A549 (cell line): ENCODE data around the gene TMEM158. TPM values are rescaled to one million over a fixed set of nuclear protein-coding genes. Genes with fewer than 3 reads are reported as not detected.

Source experiments
- ATAC-seq, 2 experiments: fragments of 200-7000 bp in 1 of 2; fragments of >200 bp in 1 of 2; cut with Nextera tagmentation in 1 of 2; cut with Tn5 transposase in 1 of 2; 3 replicates each; pipeline versions ENCODE4 v1.8.0 to v1.9.1; 2018 to 2020; ENCODE audit warnings: mild to moderate bottlenecking in 1 of 2, moderate library complexity in 1 of 2
- CTCF ChIA-PET: fragments of 300-600 bp; sonication (Branson Sonifier 250); formaldehyde crosslinking; extraction: SDS; loops from one replicate; lab custom pipeline; 2021; ENCODE audit warnings: antibody characterized with exemption, inconsistent platforms; lab: Yijun Ruan, JAX
- POLR2A ChIA-PET: fragments of 350-600 bp; formaldehyde crosslinking; extraction: SDS; loops from one replicate; lab custom pipeline; 2021; ENCODE audit warnings: antibody characterized with exemption, inconsistent platforms; lab: Yijun Ruan, JAX
- DNase-seq, 2 experiments: peaks; one replicate each; pipeline versions ENCODE4 v3.0.0 to v3.0.0-alpha.2; 2011 to 2016; ENCODE audit warnings: low read depth in 1 of 2, low spot score in 1 of 2
- FAIRE-seq: peaks from 2 replicates; lab custom pipeline; 2011; peaks lifted over from hg19 to GRCh38; lab: Jason Lieb, UNC
- H3K27ac ChIP-seq, 2 experiments: fragments of >200 bp; sonication (Bioruptor Twin); formaldehyde crosslinking; 3 replicates each; pipeline ENCODE4 v1.5.1; 2016 to 2017
- H3K4me1 ChIP-seq: fragments of >200 bp; sonication (Bioruptor Twin); formaldehyde crosslinking; 3 replicates; pipeline ENCODE4 v1.6.1; 2016
- H3K4me2 ChIP-seq: fragments of >200 bp; sonication (Bioruptor Twin); formaldehyde crosslinking; 3 replicates; pipeline ENCODE4 v1.6.1; 2016
- H3K4me3 ChIP-seq: fragments of >200 bp; sonication (Bioruptor Twin); formaldehyde crosslinking; 3 replicates; pipeline ENCODE4 v1.5.1; 2016
- H3K9me3 ChIP-seq: fragments of >200 bp; sonication (Bioruptor Twin); formaldehyde crosslinking; 3 replicates; pipeline ENCODE4 v1.6.1; 2016
- CBX2 ChIP-seq: fragments of 200-600 bp; sonication (generic); IDR thresholded peaks from 2 replicates; pipeline ENCODE4 v1.6.1; 2016; ENCODE audit warnings: low read depth, mild to moderate bottlenecking, borderline replicate concordance
- CTCF ChIP-seq: fragments of >200 bp; sonication (Bioruptor Twin); formaldehyde crosslinking; IDR thresholded peaks from 3 replicates; pipeline ENCODE4 v1.5.1; 2016
- E2F6 ChIP-seq: IDR thresholded peaks from 2 replicates; pipeline ENCODE4 v1.6.1; 2012; ENCODE audit warnings: low read depth, borderline replicate concordance
- EHMT2 ChIP-seq: fragments of 200-600 bp; sonication (generic); IDR thresholded peaks from 2 replicates; pipeline ENCODE4 v1.6.1; 2016; ENCODE audit warnings: antibody characterized with exemption, low read depth, mild to moderate bottlenecking, moderate library complexity
- FOSB ChIP-seq: fragments of 250-450 bp; sonication (Bioruptor Pico); IDR thresholded peaks from 2 replicates; pipeline ENCODE4 v1.5.0; 2020; ENCODE audit warnings: mild to moderate bottlenecking, moderate library complexity
- HES2 ChIP-seq: fragments of >200 bp; sonication (Bioruptor Twin); formaldehyde crosslinking; IDR thresholded peaks from 2 replicates; pipeline ENCODE4 v1.6.1; 2016
- HOXA7 ChIP-seq: fragments of 250-450 bp; sonication (Bioruptor Pico); IDR thresholded peaks from 2 replicates; pipeline ENCODE4 v1.5.0; 2020; ENCODE audit warnings: mild to moderate bottlenecking, moderate library complexity
- HOXB5 ChIP-seq: fragments of 250-450 bp; sonication (Bioruptor Pico); IDR thresholded peaks from 2 replicates; pipeline ENCODE4 v1.5.0; 2020; ENCODE audit warnings: mild to moderate bottlenecking, moderate library complexity
- JUN ChIP-seq, 2 experiments: fragments of >200 bp; sonication (Bioruptor Twin); formaldehyde crosslinking; IDR thresholded peaks; 2 replicates in 1 of 2; 3 replicates in 1 of 2; pipeline ENCODE4 v1.6.1; 2016 to 2017
- JUNB ChIP-seq: fragments of >200 bp; sonication (Bioruptor Twin); formaldehyde crosslinking; IDR thresholded peaks from 2 replicates; pipeline ENCODE4 v1.6.1; 2016
- KDM1A ChIP-seq: fragments of 200-600 bp; sonication (generic); IDR thresholded peaks from 2 replicates; pipeline ENCODE4 v1.6.1; 2016; ENCODE audit warnings: low read depth, mild to moderate bottlenecking
- MAFK ChIP-seq: fragments of 450-650 bp; IDR thresholded peaks from 2 replicates; pipeline ENCODE4 v1.6.1; 2014; ENCODE audit not compliant: partially characterized antibody
- NFE2L2 ChIP-seq: fragments of 150-350 bp; conservative IDR thresholded peaks from 2 replicates; pipeline ENCODE4 v1.6.1; 2014; ENCODE audit warnings: low read length
- NR3C1 ChIP-seq: fragments of >200 bp; sonication (Bioruptor Twin); formaldehyde crosslinking; IDR thresholded peaks from 3 replicates; pipeline ENCODE4 v1.6.1; 2017
- PHF8 ChIP-seq: fragments of 200-600 bp; sonication (generic); IDR thresholded peaks from 2 replicates; pipeline ENCODE4 v1.6.1; 2016; ENCODE audit warnings: low read depth, mild to moderate bottlenecking, antibody characterized with exemption, moderate library complexity, borderline replicate concordance
- POLR2AphosphoS2 ChIP-seq: conservative IDR thresholded peaks from 2 replicates; pipeline ENCODE4 v1.6.1; 2012; ENCODE audit warnings: low read length, improper control_type of control experiment, inconsistent platforms
- RAD21 ChIP-seq, 2 experiments: fragments of >200 bp in 1 of 2; sonication (Bioruptor Twin) in 1 of 2; formaldehyde crosslinking in 1 of 2; IDR thresholded peaks in 1 of 2; conservative IDR thresholded peaks in 1 of 2; 2 replicates in 1 of 2; 3 replicates in 1 of 2; pipeline ENCODE4 v1.6.1; 2012 to 2018; ENCODE audit warnings: inconsistent platforms in 1 of 2
- RFX5 ChIP-seq: fragments of 450-650 bp; IDR thresholded peaks from 2 replicates; pipeline ENCODE4 v1.7.1; 2014; ENCODE audit warnings: antibody characterized with exemption, mild to moderate bottlenecking, moderate library complexity
- RNF2 ChIP-seq: fragments of 200-600 bp; sonication (generic); IDR thresholded peaks from 2 replicates; pipeline ENCODE4 v1.6.1; 2016; ENCODE audit warnings: low read depth, mild to moderate bottlenecking, antibody characterized with exemption, moderate library complexity, borderline replicate concordance
- SMC3 ChIP-seq: fragments of >200 bp; sonication (Bioruptor Twin); formaldehyde crosslinking; IDR thresholded peaks from 3 replicates; pipeline ENCODE4 v1.6.1; 2018; ENCODE audit warnings: inconsistent platforms
- SREBF2 ChIP-seq: fragments of 450-650 bp; IDR thresholded peaks from 2 replicates; pipeline ENCODE4 v1.6.1; 2014; ENCODE audit warnings: mild to moderate bottlenecking, moderate library complexity
- ZNF302 ChIP-seq: fragments of 250-450 bp; sonication (Bioruptor Pico); IDR thresholded peaks from 2 replicates; pipeline ENCODE4 v1.9.0; 2021; ENCODE audit warnings: inconsistent platforms, mild to moderate bottlenecking, moderate library complexity
- ZSCAN20 ChIP-seq: fragments of 250-450 bp; sonication (Bioruptor Pico); IDR thresholded peaks from 2 replicates; pipeline ENCODE4 v1.8.0; 2022; ENCODE audit warnings: mild to moderate bottlenecking, moderate library complexity
- WGBS: methylation state at CpG from one replicate; pipeline ENCODE4 v1.1.6; 2017; ENCODE audit errors: missing lambda C conversion rate; 5-methylcytosine and 5-hydroxymethylcytosine counted together
- polyA plus RNA-seq, 4 experiments: library from polyadenylated mRNA; depleted of rRNA in 3 of 4; stranded (reverse); fragments of >200 nt; fragmentation: RNase III in 1 of 4; extraction: RNeasy Plus Mini Kit Qiagen cat#74134 plus additional on column Dnase treatment in 1 of 4; gene quantifications; 2 replicates in 3 of 4; 3 replicates in 1 of 4; pipeline ENCODE4 v1.2.3, GENCODE V29; 2011 to 2017
- TF ChIP-seq, protein P1 (sequence below): IDR thresholded peaks from 2 replicates; pipeline ENCODE4 v1.6.1; 2012
- TF ChIP-seq, protein P2 (sequence below): fragments of 450-650 bp; IDR thresholded peaks from 2 replicates; pipeline ENCODE4 v1.6.1; 2014; ENCODE audit warnings: antibody characterized with exemption
- TF ChIP-seq, protein P3 (sequence below): fragments of 150-350 bp; IDR thresholded peaks from 2 replicates; pipeline ENCODE4 v1.6.1; 2014; ENCODE audit warnings: low read depth, mild to moderate bottlenecking, low read length

TMEM158 gene
- polyA plus RNA-seq, 2 of the 4 experiments (the other 2 are of a cell fraction), result 1.8 to 3.4 TPM

GRCh38 chr3:45239254-45239653, 13.2 kb upstream of the TMEM158 start:
- FAIRE-seq (no peak), DNase-seq (no peak), ATAC-seq (no peak)
- ChIA-PET CTCF (no interaction called here), POLR2A (no interaction called here)
- no peak overlapping the region for H3K27ac ChIP-seq
- no peak overlapping the region for H3K4me2 ChIP-seq
- H3K9me3 ChIP-seq, result no peaks in the 10 kb centered on the region
- H3K4me1 ChIP-seq, result no peaks in the 10 kb centered on the region
- WGBS, result 37% methylated on average over 3 of the region's 4 CpGs
- TF ChIP-seq, protein P1, sequence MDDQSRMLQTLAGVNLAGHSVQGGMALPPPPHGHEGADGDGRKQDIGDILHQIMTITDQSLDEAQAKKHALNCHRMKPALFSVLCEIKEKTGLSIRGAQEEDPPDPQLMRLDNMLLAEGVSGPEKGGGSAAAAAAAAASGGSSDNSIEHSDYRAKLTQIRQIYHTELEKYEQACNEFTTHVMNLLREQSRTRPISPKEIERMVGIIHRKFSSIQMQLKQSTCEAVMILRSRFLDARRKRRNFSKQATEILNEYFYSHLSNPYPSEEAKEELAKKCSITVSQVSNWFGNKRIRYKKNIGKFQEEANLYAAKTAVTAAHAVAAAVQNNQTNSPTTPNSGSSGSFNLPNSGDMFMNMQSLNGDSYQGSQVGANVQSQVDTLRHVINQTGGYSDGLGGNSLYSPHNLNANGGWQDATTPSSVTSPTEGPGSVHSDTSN, result no peak
- TF ChIP-seq CTCF, result no peak
- TF ChIP-seq HOXB5 (CRISPR knock-in tag), result no peak
- no peak for TF ChIP-seq NFE2L2
- TF ChIP-seq HOXA7 (CRISPR knock-in tag), result no peak
- no peak for TF ChIP-seq JUNB
- no peak for TF ChIP-seq RAD21 (conservative IDR thresholded peaks at IDR 0.05 in 1 of 2, IDR thresholded peaks at IDR 0.05 in 1 of 2)
- no peak for TF ChIP-seq SREBF2
- H3K4me3 ChIP-seq, result no peak overlapping the region

- 47% methylated on average over 2 of the region's 2 CpGs for WGBS
- H3K4me1 ChIP-seq, result no peaks in the 10 kb centered on the region
- CTCF ChIA-PET, result no interaction called here
- ATAC-seq (no peak), DNase-seq (peak in 1 of 2 experiments; percentile 24)
- TF ChIP-seq PHF8, result no peak
- TF ChIP-seq, protein P2, sequence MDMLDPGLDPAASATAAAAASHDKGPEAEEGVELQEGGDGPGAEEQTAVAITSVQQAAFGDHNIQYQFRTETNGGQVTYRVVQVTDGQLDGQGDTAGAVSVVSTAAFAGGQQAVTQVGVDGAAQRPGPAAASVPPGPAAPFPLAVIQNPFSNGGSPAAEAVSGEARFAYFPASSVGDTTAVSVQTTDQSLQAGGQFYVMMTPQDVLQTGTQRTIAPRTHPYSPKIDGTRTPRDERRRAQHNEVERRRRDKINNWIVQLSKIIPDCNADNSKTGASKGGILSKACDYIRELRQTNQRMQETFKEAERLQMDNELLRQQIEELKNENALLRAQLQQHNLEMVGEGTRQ, result peak; percentile 72
- TF ChIP-seq, all 56 proteins: peak for 1
- Histone ChIP-seq H3K4me2 (no peak overlapping the region), H3K9me3 (no peaks in the 10 kb centered on the region), H3K4me3 (no peak overlapping the region), H3K27ac (no peak overlapping the region)
- POLR2A ChIA-PET, result no interaction called here
- no peak for FAIRE-seq
Measured at GRCh38 chr3:45236964-45237363, 10.9 kb upstream of the TMEM158 start.

DNA sequence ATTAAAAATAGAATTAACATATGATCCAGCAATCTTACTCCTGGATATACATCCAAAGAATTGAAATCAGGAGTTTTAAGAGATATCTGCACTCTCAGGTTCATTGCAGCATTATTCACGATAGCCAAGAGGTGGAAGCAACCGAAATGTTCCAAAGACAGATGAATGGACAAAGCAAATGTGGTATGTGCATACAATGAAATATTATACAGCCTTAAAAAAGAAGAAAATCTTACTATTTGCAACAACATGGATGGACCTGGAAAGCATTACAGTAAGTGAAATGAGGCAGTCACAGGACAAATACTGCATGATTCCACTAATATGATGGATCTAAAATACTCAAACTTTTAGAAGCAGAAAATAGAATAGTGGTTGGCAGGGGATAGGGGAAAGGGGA, 9.3 kb upstream of the TMEM158 start:
- FAIRE-seq (no peak), DNase-seq (no peak), ATAC-seq (no peak)
- Histone ChIP-seq H3K4me2 (no peak overlapping the region), H3K9me3 (no peaks in the 10 kb centered on the region), H3K4me3 (no peak overlapping the region)
- ChIA-PET POLR2A (no interaction called here), CTCF (interaction anchor here (1.6 to 2.6 kb wide), 2 partner anchors 10 to 25 kb away, joined by 6 to 9 read pairs; no protein-coding TSS in a partner anchor)
- 12% methylated on average over 2 of the region's 2 CpGs for WGBS
- TF ChIP-seq NR3C1, result no peak
- no peak for TF ChIP-seq RNF2
- no peak for TF ChIP-seq CBX2
- TF ChIP-seq EHMT2, result no peak
- no peak for TF ChIP-seq MAFK
- TF ChIP-seq SMC3, result no peak
- TF ChIP-seq ZSCAN20, result no peak
- no peak for TF ChIP-seq HOXA7 (CRISPR knock-in tag)
- no peak for TF ChIP-seq ZNF302 (CRISPR knock-in tag)
- no peak for TF ChIP-seq JUN (IDR thresholded peaks at IDR 0.05)
- TF ChIP-seq, protein P3, sequence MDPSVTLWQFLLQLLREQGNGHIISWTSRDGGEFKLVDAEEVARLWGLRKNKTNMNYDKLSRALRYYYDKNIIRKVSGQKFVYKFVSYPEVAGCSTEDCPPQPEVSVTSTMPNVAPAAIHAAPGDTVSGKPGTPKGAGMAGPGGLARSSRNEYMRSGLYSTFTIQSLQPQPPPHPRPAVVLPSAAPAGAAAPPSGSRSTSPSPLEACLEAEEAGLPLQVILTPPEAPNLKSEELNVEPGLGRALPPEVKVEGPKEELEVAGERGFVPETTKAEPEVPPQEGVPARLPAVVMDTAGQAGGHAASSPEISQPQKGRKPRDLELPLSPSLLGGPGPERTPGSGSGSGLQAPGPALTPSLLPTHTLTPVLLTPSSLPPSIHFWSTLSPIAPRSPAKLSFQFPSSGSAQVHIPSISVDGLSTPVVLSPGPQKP, result no peak
- TF ChIP-seq FOSB (CRISPR knock-in tag), result no peak
- no peak for TF ChIP-seq POLR2AphosphoS2
- TF ChIP-seq E2F6, result no peak
- no peak for TF ChIP-seq KDM1A
- TF ChIP-seq RFX5, result no peak
- no peak for TF ChIP-seq RAD21 (conservative IDR thresholded peaks at IDR 0.05 in 1 of 2, IDR thresholded peaks at IDR 0.05 in 1 of 2)
- no peak for TF ChIP-seq HES2
- TF ChIP-seq SREBF2, result no peak
- TF ChIP-seq, all 56 proteins: peak for 0
- Histone ChIP-seq H3K4me1 (no peaks in the 10 kb centered on the region), H3K27ac (no peak overlapping the region)
